GM18951 (cell line): ENCODE data around the gene SPATA31D3.
"Not testable (repeated sequence)": the region's sequence is repeated elsewhere in the genome, so short reads cannot be mapped to it uniquely, and the experiment has no call there.

Experiments
- POLR2A ChIP-seq: IDR thresholded peaks from 4 replicates; pipeline ENCODE4 v1.6.1; 2011; ENCODE audit warnings: mild to moderate bottlenecking; ENCODE audit not compliant: insufficient read length, insufficient read depth; ENCODE audit errors: extremely low read depth
- in situ Hi-C: fragments of 300-500 bp; cut with MboI; formaldehyde crosslinking; loops from one replicate; pipeline ENCODE4 v1.12.0; 2022; ENCODE audit warnings: low sequenced_read_pairs, mixed read lengths, inconsistent platforms; ENCODE audit not compliant: unreplicated experiment

SPATA31D3 gene

GRCh38 chr9:81943393-81943792 lies at the start of gene SPATA31D3:
TSS of gene SPATA31D3 (plus strand) at chr9:81943500. CDS start at chr9:81943586, 86 bp downstream.
- in situ Hi-C loops: not testable (repeated sequence)

GRCh38 chr9:81893929-81894328 lies 49.4 kb upstream of the SPATA31D3 start:
- TF ChIP-seq POLR2A: no peak
- in situ Hi-C loops: no loop called here

GRCh38 chr9:81894891-81895290 lies 48.4 kb upstream of the SPATA31D3 start:
- in situ Hi-C loops: no loop called here
- no peak for TF ChIP-seq POLR2A

GRCh38 chr9:81896070-81896469 lies 47.2 kb upstream of the SPATA31D3 start:
- TF ChIP-seq POLR2A: no peak
- in situ Hi-C loops: no loop called here

- TF ChIP-seq POLR2A: no peak
- in situ Hi-C loops: no loop called here
These were observed 44.4 kb upstream of the SPATA31D3 start for GRCh38 chr9:81898851-81899250.

- in situ Hi-C loops: no loop called here
These were observed 41.1 kb upstream of the SPATA31D3 start for GRCh38 chr9:81902196-81902595.

GRCh38 chr9:81902626-81903025 lies 40.7 kb upstream of the SPATA31D3 start:
- no peak for TF ChIP-seq POLR2A
- in situ Hi-C loops: no loop called here

More at GRCh38 chr9:81902196-81902595, 41.1 kb upstream of the SPATA31D3 start:
- TF ChIP-seq POLR2A: no peak

- no peak for TF ChIP-seq POLR2A
- in situ Hi-C loops: no loop called here
These were observed 36.6 kb upstream of the SPATA31D3 start for GRCh38 chr9:81906671-81907070.

GRCh38 chr9:81912135-81912534 lies 31.2 kb upstream of the SPATA31D3 start:
- TF ChIP-seq POLR2A: no peak
- in situ Hi-C loops: no loop called here

GRCh38 chr9:81915801-81916505 lies 27.3 kb upstream of the SPATA31D3 start:
- in situ Hi-C loops: no loop called here

GRCh38 chr9:81918507-81918906 lies 24.8 kb upstream of the SPATA31D3 start:
- in situ Hi-C loops: not testable (repeated sequence)

More at GRCh38 chr9:81915801-81916505, 27.3 kb upstream of the SPATA31D3 start:
- TF ChIP-seq POLR2A: no peak

- in situ Hi-C loops: not testable (repeated sequence)
These were observed 15.0 kb upstream of the SPATA31D3 start, which contains the start of gene SPATA31D4 for GRCh38 chr9:81928305-81928704. TSS of gene SPATA31D4 (plus strand) at chr9:81928428. CDS start at chr9:81928514, 86 bp downstream.

GRCh38 chr9:81930147-81930546 lies 13.2 kb upstream of the SPATA31D3 start:
- in situ Hi-C loops: not testable (repeated sequence)

- in situ Hi-C loops: not testable (repeated sequence)
These were observed 9.8 kb upstream of the SPATA31D3 start for GRCh38 chr9:81933547-81933946.

GRCh38 chr9:81948650-81949049 lies 5.3 kb downstream of the SPATA31D3 start:
- in situ Hi-C loops: not testable (repeated sequence)
